Neural cell (in vitro differentiated cells): ENCODE results near the gene UBL4B. TPM values are rescaled to one million over a fixed set of nuclear protein-coding genes. Genes with fewer than 3 reads are reported as not detected.

Source experiments
- H2AFZ ChIP-seq: fragments of 200-600, 300-800 bp; sonication (generic), shearing (Covaris generic); 2 replicates; pipeline ENCODE4 v1.6.0; 2014; ENCODE audit warnings: low read depth, mild to moderate bottlenecking, antibody characterized with exemption, low read length, moderate library complexity
- H3F3A ChIP-seq: fragments of 200-600 bp; shearing (Covaris generic); 2 replicates; pipeline ENCODE4 v1.6.1; 2016; ENCODE audit warnings: mild to moderate bottlenecking, moderate library complexity, mixed read lengths, antibody characterized with exemption, low read length; ENCODE audit not compliant: insufficient read depth, poor library complexity, severe bottlenecking
- H3K27ac ChIP-seq: fragments of 200-600, 300-800 bp; sonication (generic), shearing (Covaris generic); 2 replicates; pipeline ENCODE4 v1.5.1; 2014; ENCODE audit warnings: mild to moderate bottlenecking, low read length, moderate library complexity
- H3K27me3 ChIP-seq: fragments of 300-800, 200-600 bp; sonication (generic), shearing (Covaris generic); 2 replicates; pipeline ENCODE4 v1.6.0; 2014; ENCODE audit warnings: mild to moderate bottlenecking, low read depth, low read length, moderate library complexity; ENCODE audit not compliant: insufficient read depth
- H3K36me3 ChIP-seq: fragments of 300-800, 200-600 bp; sonication (generic), shearing (Covaris generic); 2 replicates; pipeline ENCODE4 v1.5.1; 2014; ENCODE audit warnings: mild to moderate bottlenecking, antibody characterized with exemption, low read length, moderate library complexity; ENCODE audit not compliant: insufficient read depth
- H3K4me2 ChIP-seq: fragments of 300-800, 200-600 bp; sonication (generic), shearing (Covaris generic); 2 replicates; pipeline ENCODE4 v1.6.0; 2014; ENCODE audit warnings: mild to moderate bottlenecking, low read length
- H3K4me3 ChIP-seq: fragments of 300-800, 200-600 bp; sonication (generic), shearing (Covaris generic); 2 replicates; pipeline ENCODE4 v1.5.1; 2014; ENCODE audit warnings: mild to moderate bottlenecking, low read length, moderate library complexity
- H3K79me2 ChIP-seq: fragments of 200-600 bp; shearing (Covaris generic); replicated peaks from 2 replicates; pipeline ENCODE4 v1.6.0; 2014; ENCODE audit warnings: mild to moderate bottlenecking, low read length, moderate library complexity; ENCODE audit not compliant: insufficient read depth
- H3K9ac ChIP-seq: fragments of 300-800, 200-600 bp; sonication (generic), shearing (Covaris generic); 2 replicates; pipeline ENCODE4 v1.6.1; 2016; ENCODE audit warnings: mild to moderate bottlenecking, low read length, mixed read lengths
- H3K9me2 ChIP-seq: fragments of 200-600 bp; shearing (Covaris generic); 2 replicates; pipeline ENCODE4 v1.6.1; 2016; ENCODE audit warnings: mild to moderate bottlenecking, low read length, mixed read lengths; ENCODE audit not compliant: insufficient read depth
- H3K9me3 ChIP-seq: fragments of 200-600, 300-800 bp; sonication (generic), shearing (Covaris generic); 2 replicates; pipeline ENCODE4 v1.6.1; 2016; ENCODE audit warnings: mild to moderate bottlenecking, mixed run types, low read length, moderate library complexity, mixed read lengths
- H4K20me1 ChIP-seq: fragments of 200-600 bp; shearing (Covaris generic); 2 replicates; pipeline ENCODE4 v1.6.1; 2016; ENCODE audit warnings: mild to moderate bottlenecking, mixed run types; ENCODE audit not compliant: insufficient read depth
- EP300 ChIP-seq: fragments of 450-650 bp; conservative IDR thresholded peaks from 2 replicates; pipeline ENCODE4 v1.6.1; 2014; ENCODE audit warnings: antibody characterized with exemption, mild to moderate bottlenecking, moderate library complexity; ENCODE audit not compliant: poor library complexity, severe bottlenecking
- EZH2 ChIP-seq: fragments of 200-600, 300-800 bp; shearing (Covaris generic), sonication (generic); IDR thresholded peaks from 2 replicates; pipeline ENCODE4 v1.6.1; 2014; ENCODE audit warnings: antibody characterized with exemption, low read length, borderline replicate concordance, mild to moderate bottlenecking; ENCODE audit not compliant: insufficient read depth, poor library complexity, severe bottlenecking
- MXI1 ChIP-seq: fragments of 450-650 bp; conservative IDR thresholded peaks from 2 replicates; pipeline ENCODE4 v1.6.1; 2014; ENCODE audit warnings: antibody characterized with exemption, mild to moderate bottlenecking; ENCODE audit not compliant: poor library complexity, severe bottlenecking
- POLR2AphosphoS5 ChIP-seq: IDR thresholded peaks from 2 replicates; pipeline ENCODE4 v1.6.1; 2012
- RAD21 ChIP-seq: fragments of 450-650 bp; conservative IDR thresholded peaks from 2 replicates; pipeline ENCODE4 v1.6.1; 2014; ENCODE audit warnings: antibody characterized with exemption, mild to moderate bottlenecking, moderate library complexity
- SMC3 ChIP-seq: fragments of 450-650 bp; conservative IDR thresholded peaks from 2 replicates; pipeline ENCODE4 v1.6.1; 2014; ENCODE audit warnings: antibody characterized with exemption, mild to moderate bottlenecking, moderate library complexity; ENCODE audit not compliant: poor library complexity
- TAF1 ChIP-seq: IDR thresholded peaks from 2 replicates; pipeline ENCODE4 v1.6.1; 2012; ENCODE audit warnings: low read depth
- polyA plus RNA-seq: library from polyadenylated mRNA; depleted of rRNA; stranded (reverse); fragments of >200 nt; gene quantifications from 2 replicates; pipeline ENCODE4 v1.2.3, GENCODE V29; 2014
- TF ChIP-seq, protein P1 (sequence below): fragments of 450-650 bp; IDR thresholded peaks from 2 replicates; pipeline ENCODE4 v1.5.1; 2014; ENCODE audit warnings: antibody characterized with exemption, mild to moderate bottlenecking, moderate library complexity; ENCODE audit not compliant: poor library complexity, severe bottlenecking
- TF ChIP-seq, protein P2 (sequence below): IDR thresholded peaks from 2 replicates; pipeline ENCODE4 v1.6.1; 2012; ENCODE audit warnings: borderline replicate concordance

Gene UBL4B
- polyA plus RNA-seq, 1 donor from 2014 or later = not detected

DNA sequence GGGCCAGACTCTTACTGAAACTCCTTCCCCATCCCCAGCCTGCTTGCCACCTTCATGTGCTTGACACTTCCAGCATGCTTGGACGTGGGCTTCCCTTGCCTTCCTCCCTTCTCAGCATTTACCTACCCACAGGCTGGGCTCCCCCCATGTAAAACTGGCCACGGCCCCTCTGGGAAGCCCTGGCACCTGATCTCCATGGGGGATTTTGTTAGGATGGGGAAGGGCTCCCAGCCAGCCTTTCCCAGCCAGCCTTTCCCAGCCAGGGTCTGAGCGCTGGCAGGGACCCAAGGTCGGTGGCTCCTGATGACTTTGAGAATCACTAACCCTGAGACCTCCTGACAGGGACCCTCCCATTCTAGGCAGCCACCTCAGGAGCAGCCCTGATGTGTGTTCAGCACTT is 48.5 kb upstream of the UBL4B start:
- Histone ChIP-seq H3K9me3 (no peaks in the 10 kb centered on the region), H3K27ac (no peak overlapping the region), H3K9me2 (no peaks in the 10 kb centered on the region), H3K79me2 (no peaks in the 10 kb centered on the region), H4K20me1 (no peaks in the 10 kb centered on the region), H3K27me3 (peaks cover 36% of the 10 kb centered on the region), H3K4me3 (no peak overlapping the region), H3K9ac (no peak overlapping the region), H3K36me3 (peaks cover 5% of the 10 kb centered on the region), H2AFZ (no peak overlapping the region), H3K4me2 (no peak overlapping the region), H3F3A (no peaks in the 10 kb centered on the region)
- no peak for TF ChIP-seq EP300
- TF ChIP-seq MXI1 = no peak
- TF ChIP-seq RAD21 = no peak
- no peak for TF ChIP-seq TAF1
- TF ChIP-seq, protein P1, sequence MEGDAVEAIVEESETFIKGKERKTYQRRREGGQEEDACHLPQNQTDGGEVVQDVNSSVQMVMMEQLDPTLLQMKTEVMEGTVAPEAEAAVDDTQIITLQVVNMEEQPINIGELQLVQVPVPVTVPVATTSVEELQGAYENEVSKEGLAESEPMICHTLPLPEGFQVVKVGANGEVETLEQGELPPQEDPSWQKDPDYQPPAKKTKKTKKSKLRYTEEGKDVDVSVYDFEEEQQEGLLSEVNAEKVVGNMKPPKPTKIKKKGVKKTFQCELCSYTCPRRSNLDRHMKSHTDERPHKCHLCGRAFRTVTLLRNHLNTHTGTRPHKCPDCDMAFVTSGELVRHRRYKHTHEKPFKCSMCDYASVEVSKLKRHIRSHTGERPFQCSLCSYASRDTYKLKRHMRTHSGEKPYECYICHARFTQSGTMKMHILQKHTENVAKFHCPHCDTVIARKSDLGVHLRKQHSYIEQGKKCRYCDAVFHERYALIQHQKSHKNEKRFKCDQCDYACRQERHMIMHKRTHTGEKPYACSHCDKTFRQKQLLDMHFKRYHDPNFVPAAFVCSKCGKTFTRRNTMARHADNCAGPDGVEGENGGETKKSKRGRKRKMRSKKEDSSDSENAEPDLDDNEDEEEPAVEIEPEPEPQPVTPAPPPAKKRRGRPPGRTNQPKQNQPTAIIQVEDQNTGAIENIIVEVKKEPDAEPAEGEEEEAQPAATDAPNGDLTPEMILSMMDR = no peak
- TF ChIP-seq POLR2AphosphoS5 = no peak
- no peak for TF ChIP-seq EZH2
- TF ChIP-seq, protein P2, sequence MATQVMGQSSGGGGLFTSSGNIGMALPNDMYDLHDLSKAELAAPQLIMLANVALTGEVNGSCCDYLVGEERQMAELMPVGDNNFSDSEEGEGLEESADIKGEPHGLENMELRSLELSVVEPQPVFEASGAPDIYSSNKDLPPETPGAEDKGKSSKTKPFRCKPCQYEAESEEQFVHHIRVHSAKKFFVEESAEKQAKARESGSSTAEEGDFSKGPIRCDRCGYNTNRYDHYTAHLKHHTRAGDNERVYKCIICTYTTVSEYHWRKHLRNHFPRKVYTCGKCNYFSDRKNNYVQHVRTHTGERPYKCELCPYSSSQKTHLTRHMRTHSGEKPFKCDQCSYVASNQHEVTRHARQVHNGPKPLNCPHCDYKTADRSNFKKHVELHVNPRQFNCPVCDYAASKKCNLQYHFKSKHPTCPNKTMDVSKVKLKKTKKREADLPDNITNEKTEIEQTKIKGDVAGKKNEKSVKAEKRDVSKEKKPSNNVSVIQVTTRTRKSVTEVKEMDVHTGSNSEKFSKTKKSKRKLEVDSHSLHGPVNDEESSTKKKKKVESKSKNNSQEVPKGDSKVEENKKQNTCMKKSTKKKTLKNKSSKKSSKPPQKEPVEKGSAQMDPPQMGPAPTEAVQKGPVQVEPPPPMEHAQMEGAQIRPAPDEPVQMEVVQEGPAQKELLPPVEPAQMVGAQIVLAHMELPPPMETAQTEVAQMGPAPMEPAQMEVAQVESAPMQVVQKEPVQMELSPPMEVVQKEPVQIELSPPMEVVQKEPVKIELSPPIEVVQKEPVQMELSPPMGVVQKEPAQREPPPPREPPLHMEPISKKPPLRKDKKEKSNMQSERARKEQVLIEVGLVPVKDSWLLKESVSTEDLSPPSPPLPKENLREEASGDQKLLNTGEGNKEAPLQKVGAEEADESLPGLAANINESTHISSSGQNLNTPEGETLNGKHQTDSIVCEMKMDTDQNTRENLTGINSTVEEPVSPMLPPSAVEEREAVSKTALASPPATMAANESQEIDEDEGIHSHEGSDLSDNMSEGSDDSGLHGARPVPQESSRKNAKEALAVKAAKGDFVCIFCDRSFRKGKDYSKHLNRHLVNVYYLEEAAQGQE = no peak
- TF ChIP-seq SMC3 = no peak

DNA sequence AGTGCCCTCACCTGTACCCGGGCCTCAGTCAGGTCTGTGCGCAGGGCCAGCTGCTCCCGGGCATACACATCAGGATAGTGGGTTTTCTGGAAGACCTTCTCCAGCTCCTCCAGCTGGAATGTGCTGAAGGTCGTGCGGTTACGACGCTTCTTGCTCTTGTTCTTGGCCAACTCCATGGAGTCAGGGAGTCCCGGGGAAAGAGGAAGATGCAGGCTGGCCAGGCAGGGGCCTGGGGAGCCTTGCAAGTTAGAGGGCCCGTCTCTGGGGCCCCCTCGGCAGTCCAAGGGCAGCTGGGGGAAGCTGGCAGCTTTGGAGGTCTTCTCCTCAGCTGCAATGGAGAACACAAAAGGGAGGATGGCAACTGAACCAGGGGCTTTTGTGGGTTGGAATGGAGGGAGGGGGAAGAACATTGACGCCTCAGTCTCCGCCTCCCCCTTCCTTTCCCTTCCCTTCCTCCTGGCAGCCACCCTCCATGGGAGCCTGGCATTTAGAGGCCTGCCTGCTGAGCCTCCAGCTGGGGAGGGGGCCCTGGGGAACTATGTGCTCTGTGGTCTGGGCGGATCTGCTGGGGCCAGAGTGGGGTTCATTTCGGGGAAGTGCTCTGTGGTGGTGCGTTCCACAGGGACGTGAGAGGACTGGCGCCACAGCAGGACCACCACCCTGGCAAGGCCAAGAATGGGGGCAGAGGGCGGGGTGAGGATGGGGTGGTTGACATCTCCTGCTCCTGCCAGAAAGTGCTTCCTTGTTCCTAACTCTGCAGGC is 47.5 kb upstream of the UBL4B start:
- Histone ChIP-seq H3F3A (no peaks in the 10 kb centered on the region), H3K4me2 (no peak overlapping the region), H2AFZ (no peak overlapping the region), H3K27ac (no peak overlapping the region), H4K20me1 (no peaks in the 10 kb centered on the region), H3K9me2 (no peaks in the 10 kb centered on the region), H3K27me3 (peaks cover 46% of the 10 kb centered on the region), H3K79me2 (no peaks in the 10 kb centered on the region), H3K36me3 (peaks cover 5% of the 10 kb centered on the region), H3K4me3 (no peak overlapping the region), H3K9me3 (no peaks in the 10 kb centered on the region), H3K9ac (no peak overlapping the region)
- TF ChIP-seq POLR2AphosphoS5 (no peak), EZH2 (no peak), RAD21 (no peak), SMC3 (no peak), MXI1 (no peak), EP300 (no peak), TAF1 (no peak)
- TF ChIP-seq, protein P2 = no peak
- TF ChIP-seq, protein P1 = no peak
